Upper lobe of right lung (tissue), 1 donor: ENCODE data around the gene CCNE1. TPM values are rescaled to one million over a fixed set of nuclear protein-coding genes. Genes with fewer than 3 reads are reported as not detected.

ENCODE experiments used
- ATAC-seq: fragments of 200-7000 bp; cut with Tn5 transposase; one replicate; pipeline ENCODE4 v1.9.1; 2020; ENCODE audit warnings: mild to moderate bottlenecking, moderate library complexity
- DNase-seq: peaks from one replicate; pipeline ENCODE4 v3.0.0-alpha.2; 2020
- H3K27ac ChIP-seq: fragments of 200-600 bp; one replicate; pipeline ENCODE4 v1.8.0; 2022
- H3K27me3 ChIP-seq: fragments of 200-600 bp; one replicate; pipeline ENCODE4 v1.8.0; 2022; ENCODE audit warnings: mild to moderate bottlenecking
- H3K36me3 ChIP-seq: fragments of 200-600 bp; one replicate; pipeline ENCODE4 v1.8.0; 2022
- H3K4me1 ChIP-seq: fragments of 200-600 bp; one replicate; pipeline ENCODE4 v1.8.0; 2022
- H3K4me3 ChIP-seq: fragments of 200-600 bp; one replicate; pipeline ENCODE4 v1.8.0; 2022; ENCODE audit warnings: mild to moderate bottlenecking
- H3K9me3 ChIP-seq: fragments of 200-600 bp; one replicate; pipeline ENCODE4 v1.8.0; 2022
- intact Hi-C: fragments of 100-400 bp; cut with DNase I; formaldehyde crosslinking; loops from one replicate; pipeline ENCODE4 v1.11.0; 2022
- total RNA-seq: library from RNA; stranded (reverse); fragmentation: NEBNext Ultra II Directional; extraction: Animal tissue kit (Norgen Biotek cat#: 25700); gene quantifications from one replicate; pipeline ENCODE4 v1.2.1, GENCODE V29; 2021
- TF ChIP-seq, protein P1 (sequence below): fragments of 200-600 bp; IDR thresholded peaks from one replicate; pipeline ENCODE4 v1.8.0; 2022; ENCODE audit warnings: antibody characterized with exemption
- donor health status: DM: no; HTN: yes; CAD: no; lungs with severe emphysema.

CCNE1 gene
- total RNA-seq, 1 donor from 2014 or later: 0.55 TPM

GRCh38 chr19:29872224-29872731 is 60.5 kb downstream of the CCNE1 start:
- intact Hi-C loops: loop anchor here (5.0 kb wide), 1 partner anchor 105 kb away; no protein-coding TSS in a partner anchor
- DNase-seq (peak; percentile 62), ATAC-seq (peak; percentile 37)
- Histone ChIP-seq H3K9me3 (no peaks in the 10 kb centered on the region), H3K4me1 (peaks cover 7% of the 10 kb centered on the region), H3K4me3 (no peak overlapping the region), H3K27me3 (peaks cover 36% of the 10 kb centered on the region), H3K36me3 (no peaks in the 10 kb centered on the region), H3K27ac (no peak overlapping the region)
- TF ChIP-seq, protein P1, sequence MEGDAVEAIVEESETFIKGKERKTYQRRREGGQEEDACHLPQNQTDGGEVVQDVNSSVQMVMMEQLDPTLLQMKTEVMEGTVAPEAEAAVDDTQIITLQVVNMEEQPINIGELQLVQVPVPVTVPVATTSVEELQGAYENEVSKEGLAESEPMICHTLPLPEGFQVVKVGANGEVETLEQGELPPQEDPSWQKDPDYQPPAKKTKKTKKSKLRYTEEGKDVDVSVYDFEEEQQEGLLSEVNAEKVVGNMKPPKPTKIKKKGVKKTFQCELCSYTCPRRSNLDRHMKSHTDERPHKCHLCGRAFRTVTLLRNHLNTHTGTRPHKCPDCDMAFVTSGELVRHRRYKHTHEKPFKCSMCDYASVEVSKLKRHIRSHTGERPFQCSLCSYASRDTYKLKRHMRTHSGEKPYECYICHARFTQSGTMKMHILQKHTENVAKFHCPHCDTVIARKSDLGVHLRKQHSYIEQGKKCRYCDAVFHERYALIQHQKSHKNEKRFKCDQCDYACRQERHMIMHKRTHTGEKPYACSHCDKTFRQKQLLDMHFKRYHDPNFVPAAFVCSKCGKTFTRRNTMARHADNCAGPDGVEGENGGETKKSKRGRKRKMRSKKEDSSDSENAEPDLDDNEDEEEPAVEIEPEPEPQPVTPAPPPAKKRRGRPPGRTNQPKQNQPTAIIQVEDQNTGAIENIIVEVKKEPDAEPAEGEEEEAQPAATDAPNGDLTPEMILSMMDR: no peak

DNA sequence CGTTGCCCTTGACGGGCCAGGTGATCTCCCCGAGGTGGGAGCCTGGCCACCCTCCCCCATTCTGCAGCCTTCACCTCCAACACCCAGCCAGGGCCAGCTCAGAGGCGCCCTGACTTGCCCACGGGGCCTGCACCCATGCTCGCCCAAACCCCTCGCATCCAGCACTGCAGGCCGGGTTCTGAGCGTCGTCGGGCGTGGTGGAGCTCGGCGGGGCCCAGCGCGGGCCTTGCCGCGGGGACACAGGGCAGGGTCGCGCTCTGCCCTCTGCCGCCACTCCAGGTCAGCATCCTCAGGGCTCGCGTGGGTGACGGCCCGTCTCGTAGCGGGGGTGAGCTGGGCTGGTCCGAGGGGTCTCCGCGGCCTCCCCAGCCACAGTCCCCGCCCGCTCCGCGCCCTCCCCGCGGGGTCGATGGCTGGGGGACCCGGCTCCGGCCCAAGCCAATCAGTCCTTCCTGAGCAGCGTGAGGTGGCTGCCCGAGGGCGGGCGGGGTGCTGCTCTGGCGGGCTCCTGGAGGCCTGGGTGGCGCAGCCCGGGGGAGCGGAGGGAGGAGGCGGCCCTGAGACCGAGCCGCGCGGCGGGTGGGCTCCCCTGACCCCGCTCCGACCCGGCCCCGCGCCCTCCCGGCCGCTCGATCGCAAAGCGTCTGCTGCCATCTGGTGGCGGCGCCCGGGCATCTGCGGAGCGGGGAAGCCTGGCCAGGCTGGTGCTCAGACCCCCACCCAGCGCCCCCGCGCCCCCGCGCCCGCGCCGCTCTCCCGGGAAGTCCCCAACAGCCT is 61.4 kb downstream of the CCNE1 start:
- ATAC-seq (peak; percentile 80), DNase-seq (peak; percentile 75)
- Histone ChIP-seq H3K36me3 (no peaks in the 10 kb centered on the region), H3K4me3 (peak overlapping the region; percentile 39), H3K27me3 (peaks cover 36% of the 10 kb centered on the region), H3K4me1 (peaks cover 7% of the 10 kb centered on the region), H3K9me3 (no peaks in the 10 kb centered on the region), H3K27ac (no peak overlapping the region)
- intact Hi-C loops: loop anchor here (5.0 kb wide), 1 partner anchor 106 kb away; no protein-coding TSS in a partner anchor
- TF ChIP-seq, protein P1: peak; percentile 83

Other genes with a start within 250 kb of the CCNE1 start
- gene POP4, start 205.7 kb upstream of the CCNE1 start, total RNA-seq: 58.8 TPM
- gene PLEKHF1, start 146.5 kb upstream of the CCNE1 start, total RNA-seq: 17.3 TPM
- gene C19orf12, start 96.7 kb upstream of the CCNE1 start, total RNA-seq: 22.1 TPM
- 45.1 TPM for gene URI1, start 130.2 kb downstream of the CCNE1 start, total RNA-seq